Type B pancreatic cell (in vitro differentiated cells): ENCODE measurements around the gene MED8. TPM values are rescaled to one million over a fixed set of nuclear protein-coding genes. Genes with fewer than 3 reads are reported as not detected.
A peak's percentile ranks its signal among the peaks of the same experiment; 100 is the strongest.

Source experiments
- DNase-seq: peaks from one replicate; pipeline ENCODE4 v3.0.0; 2021; ENCODE audit warnings: mixed read lengths; ENCODE audit not compliant: unreplicated experiment; ENCODE audit errors: extremely low spot score
- H3K27ac Mint-ChIP-seq: 2 replicates; pipeline ENCODE4 v1.8.0; 2021; ENCODE audit warnings: mild to moderate bottlenecking, mixed read lengths
- H3K27me3 Mint-ChIP-seq: 2 replicates; pipeline ENCODE4 v1.8.0; 2021; ENCODE audit warnings: mixed read lengths
- H3K36me3 Mint-ChIP-seq: 2 replicates; pipeline ENCODE4 v1.8.0; 2021; ENCODE audit warnings: mixed read lengths
- H3K4me1 Mint-ChIP-seq: one replicate; pipeline ENCODE4 v1.8.0; 2021; ENCODE audit warnings: mixed read lengths; ENCODE audit not compliant: unreplicated experiment
- H3K4me3 Mint-ChIP-seq: 2 replicates; pipeline ENCODE4 v1.8.0; 2021; ENCODE audit warnings: mild to moderate bottlenecking, mixed read lengths
- H3K9me3 Mint-ChIP-seq: 2 replicates; pipeline ENCODE4 v1.8.0; 2021; ENCODE audit warnings: mixed read lengths
- total RNA-seq: library from RNA; stranded (reverse); gene quantifications from 2 replicates; pipeline ENCODE4 v1.2.1, GENCODE V29; 2021; ENCODE audit warnings: low replicate concordance
- TF ChIP-seq, protein P1 (sequence below): fragments of 200-600 bp; sonication (generic); conservative IDR thresholded peaks from 2 replicates; pipeline ENCODE4 v1.5.0; 2021; ENCODE audit warnings: antibody characterized with exemption, mild to moderate bottlenecking

MED8 gene
- total RNA-seq, 1 donor from 2014 or later, result 37.2 TPM

DNA sequence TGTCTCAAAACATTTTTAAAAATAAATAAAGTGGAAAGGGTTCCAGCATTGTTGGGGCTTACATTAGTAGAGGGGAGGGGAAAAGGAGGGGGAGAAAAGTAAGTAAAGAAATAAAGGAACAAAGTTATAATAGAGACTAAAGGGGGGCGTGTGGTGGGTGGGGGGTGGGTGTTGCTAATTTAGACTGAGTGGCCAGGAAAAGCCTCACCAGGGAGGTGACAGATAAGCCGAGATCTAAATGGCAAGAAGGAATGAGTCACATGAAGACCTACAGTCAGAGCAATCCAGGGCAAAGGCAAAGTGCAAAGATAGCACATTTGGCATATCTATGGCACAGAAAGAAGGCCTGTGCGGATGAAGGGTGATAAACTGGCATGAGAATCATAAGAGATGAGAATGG, 44.5 kb downstream of the MED8 start:
- H3K4me1 Mint-ChIP-seq, result peaks cover 7% of the 10 kb centered on the region
- H3K36me3 Mint-ChIP-seq, result no peaks in the 10 kb centered on the region
- H3K27me3 Mint-ChIP-seq, result peaks cover 8% of the 10 kb centered on the region
- DNase-seq, result no peak
- TF ChIP-seq, protein P1, sequence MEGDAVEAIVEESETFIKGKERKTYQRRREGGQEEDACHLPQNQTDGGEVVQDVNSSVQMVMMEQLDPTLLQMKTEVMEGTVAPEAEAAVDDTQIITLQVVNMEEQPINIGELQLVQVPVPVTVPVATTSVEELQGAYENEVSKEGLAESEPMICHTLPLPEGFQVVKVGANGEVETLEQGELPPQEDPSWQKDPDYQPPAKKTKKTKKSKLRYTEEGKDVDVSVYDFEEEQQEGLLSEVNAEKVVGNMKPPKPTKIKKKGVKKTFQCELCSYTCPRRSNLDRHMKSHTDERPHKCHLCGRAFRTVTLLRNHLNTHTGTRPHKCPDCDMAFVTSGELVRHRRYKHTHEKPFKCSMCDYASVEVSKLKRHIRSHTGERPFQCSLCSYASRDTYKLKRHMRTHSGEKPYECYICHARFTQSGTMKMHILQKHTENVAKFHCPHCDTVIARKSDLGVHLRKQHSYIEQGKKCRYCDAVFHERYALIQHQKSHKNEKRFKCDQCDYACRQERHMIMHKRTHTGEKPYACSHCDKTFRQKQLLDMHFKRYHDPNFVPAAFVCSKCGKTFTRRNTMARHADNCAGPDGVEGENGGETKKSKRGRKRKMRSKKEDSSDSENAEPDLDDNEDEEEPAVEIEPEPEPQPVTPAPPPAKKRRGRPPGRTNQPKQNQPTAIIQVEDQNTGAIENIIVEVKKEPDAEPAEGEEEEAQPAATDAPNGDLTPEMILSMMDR, result no peak
- H3K27ac Mint-ChIP-seq, result no peak overlapping the region
- H3K4me3 Mint-ChIP-seq, result no peak overlapping the region
- H3K9me3 Mint-ChIP-seq, result no peaks in the 10 kb centered on the region

DNA sequence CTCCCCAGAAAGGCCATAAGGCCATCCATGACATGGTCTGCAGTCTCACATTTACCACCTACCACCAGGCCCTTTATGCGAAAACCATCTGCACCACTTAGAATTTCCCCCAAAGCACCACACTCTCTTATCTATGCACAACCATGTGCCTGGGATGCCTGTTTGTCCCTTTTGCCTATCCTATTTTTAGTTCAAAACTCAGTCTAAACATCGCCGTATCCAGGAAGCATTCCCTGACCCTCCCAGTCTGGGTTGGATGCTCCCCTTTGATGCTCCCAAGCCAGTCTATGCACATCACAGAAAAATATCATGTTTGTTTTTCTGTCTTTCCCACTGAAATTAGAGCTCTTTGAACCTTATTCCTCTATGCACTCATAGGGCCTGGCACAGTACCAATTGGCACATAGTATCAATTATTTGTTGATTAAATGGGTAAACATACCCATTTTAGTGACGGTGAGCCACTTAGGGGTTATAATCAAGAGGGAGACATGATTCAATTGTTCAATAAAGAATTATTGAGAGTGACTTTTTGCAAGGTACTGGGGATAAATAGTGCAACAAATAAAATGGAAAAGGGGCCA, 45.2 kb downstream of the MED8 start:
- Mint-ChIP-seq H3K4me1 (peaks cover 2% of the 10 kb centered on the region), H3K4me3 (no peak overlapping the region), H3K9me3 (no peaks in the 10 kb centered on the region), H3K27ac (peak overlapping the region; percentile 13), H3K36me3 (no peaks in the 10 kb centered on the region), H3K27me3 (peaks cover 8% of the 10 kb centered on the region)
- no peak for DNase-seq
- TF ChIP-seq, protein P1, result no peak

- Mint-ChIP-seq H3K9me3 (no peaks in the 10 kb centered on the region), H3K27me3 (peaks cover 4% of the 10 kb centered on the region), H3K4me1 (no peaks in the 10 kb centered on the region)
Observed at GRCh38 chr1:43340559-43340958, 49.0 kb downstream of the MED8 start.

GRCh38 chr1:43339584-43340232, 49.9 kb downstream of the MED8 start:
- H3K4me3 Mint-ChIP-seq, result no peak overlapping the region
- no peak for DNase-seq
- H3K27me3 Mint-ChIP-seq, result peaks cover 5% of the 10 kb centered on the region
- no peaks in the 10 kb centered on the region for H3K4me1 Mint-ChIP-seq
- H3K27ac Mint-ChIP-seq, result no peak overlapping the region
- no peaks in the 10 kb centered on the region for H3K36me3 Mint-ChIP-seq
- H3K9me3 Mint-ChIP-seq, result no peaks in the 10 kb centered on the region
- TF ChIP-seq, protein P1, result no peak

More at GRCh38 chr1:43340559-43340958, 49.0 kb downstream of the MED8 start:
- Mint-ChIP-seq H3K36me3 (no peaks in the 10 kb centered on the region), H3K27ac (no peak overlapping the region), H3K4me3 (no peak overlapping the region)
- DNase-seq, result no peak
- TF ChIP-seq, protein P1, result no peak

GRCh38 chr1:43338001-43338400, 51.6 kb downstream of the MED8 start:
- no peak overlapping the region for H3K27ac Mint-ChIP-seq
- H3K4me1 Mint-ChIP-seq, result no peaks in the 10 kb centered on the region
- no peaks in the 10 kb centered on the region for H3K36me3 Mint-ChIP-seq
- no peak for DNase-seq
- peaks cover 10% of the 10 kb centered on the region for H3K27me3 Mint-ChIP-seq
- H3K4me3 Mint-ChIP-seq, result no peak overlapping the region
- TF ChIP-seq, protein P1, result no peak
- no peaks in the 10 kb centered on the region for H3K9me3 Mint-ChIP-seq
